Measurements from ENCODE around the gene GATA3. TPM values are rescaled to one million over a fixed set of nuclear protein-coding genes. Genes with fewer than 3 reads are reported as not detected.

GATA3 gene
- total RNA-seq, 1 donor from 2014 or later = 17.6 TPM

DNA sequence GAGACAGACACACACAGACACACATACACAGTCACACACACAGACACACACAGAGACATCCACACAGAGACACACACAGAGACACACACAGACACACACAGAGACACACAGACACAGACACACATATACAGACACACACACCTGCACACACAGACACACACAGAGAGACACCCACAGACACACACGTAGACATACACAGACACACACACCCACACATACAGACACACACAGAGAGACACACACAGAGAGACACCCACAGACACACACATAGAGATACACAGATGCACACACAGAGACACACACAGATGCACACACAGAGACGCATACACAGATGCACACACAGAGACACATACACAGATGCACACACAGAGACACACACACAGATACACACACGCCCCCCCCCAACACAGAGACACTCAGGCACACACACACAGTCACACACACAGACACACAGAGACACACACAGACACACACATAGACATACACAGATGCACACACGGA lies 58.5 kb downstream of the GATA3 start:
- Histone ChIP-seq H3K79me2 (ENCODE audit: insufficient read depth, low read length) (no peaks in the 10 kb centered on the region), H3K27ac (ENCODE audit: low read depth, low read length) (no peak overlapping the region), H4K20me1 (ENCODE audit: insufficient read depth, low read length) (no peaks in the 10 kb centered on the region), H3K9ac (ENCODE audit: low read length) (no peak overlapping the region), H3K4me2 (ENCODE audit: low read length) (no peak overlapping the region), H3K9me3 (ENCODE audit: insufficient read depth, low read depth, low read length) (no peaks in the 10 kb centered on the region), H3K36me3 (ENCODE audit: insufficient read depth, low read length) (no peaks in the 10 kb centered on the region), H2AFZ (ENCODE audit: low read depth, low read length) (no peak overlapping the region), H3K27me3 (ENCODE audit: insufficient read depth, low read length) (no peaks in the 10 kb centered on the region), H3K4me1 (ENCODE audit: insufficient read depth, low read length) (no peaks in the 10 kb centered on the region), H3K4me3 (ENCODE audit: insufficient read depth, low read depth, low read length) (no peak overlapping the region)
- no peaks in the 10 kb centered on the region for H3K4me1 Mint-ChIP-seq (ENCODE audit: low read depth, unreplicated experiment)
- no peaks in the 10 kb centered on the region for H3K36me3 Mint-ChIP-seq (ENCODE audit: low read depth, unreplicated experiment)
- FAIRE-seq (no peak), DNase-seq (ENCODE audit: low read depth) (no peak)
- peaks cover 11% of the 10 kb centered on the region for H3K27me3 Mint-ChIP-seq (ENCODE audit: low read depth, unreplicated experiment)
- H3K9me3 Mint-ChIP-seq (ENCODE audit: unreplicated experiment) = no peaks in the 10 kb centered on the region
- TF ChIP-seq EZH2 (IDR thresholded peaks at IDR 0.05; ENCODE audit: insufficient read depth, low read length) = no peak
- TF ChIP-seq, protein P1, sequence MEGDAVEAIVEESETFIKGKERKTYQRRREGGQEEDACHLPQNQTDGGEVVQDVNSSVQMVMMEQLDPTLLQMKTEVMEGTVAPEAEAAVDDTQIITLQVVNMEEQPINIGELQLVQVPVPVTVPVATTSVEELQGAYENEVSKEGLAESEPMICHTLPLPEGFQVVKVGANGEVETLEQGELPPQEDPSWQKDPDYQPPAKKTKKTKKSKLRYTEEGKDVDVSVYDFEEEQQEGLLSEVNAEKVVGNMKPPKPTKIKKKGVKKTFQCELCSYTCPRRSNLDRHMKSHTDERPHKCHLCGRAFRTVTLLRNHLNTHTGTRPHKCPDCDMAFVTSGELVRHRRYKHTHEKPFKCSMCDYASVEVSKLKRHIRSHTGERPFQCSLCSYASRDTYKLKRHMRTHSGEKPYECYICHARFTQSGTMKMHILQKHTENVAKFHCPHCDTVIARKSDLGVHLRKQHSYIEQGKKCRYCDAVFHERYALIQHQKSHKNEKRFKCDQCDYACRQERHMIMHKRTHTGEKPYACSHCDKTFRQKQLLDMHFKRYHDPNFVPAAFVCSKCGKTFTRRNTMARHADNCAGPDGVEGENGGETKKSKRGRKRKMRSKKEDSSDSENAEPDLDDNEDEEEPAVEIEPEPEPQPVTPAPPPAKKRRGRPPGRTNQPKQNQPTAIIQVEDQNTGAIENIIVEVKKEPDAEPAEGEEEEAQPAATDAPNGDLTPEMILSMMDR (IDR thresholded peaks at IDR 0.05; ENCODE audit: insufficient read depth, low read depth, low read length) = no peak
- no peak overlapping the region for H3K4me3 Mint-ChIP-seq (ENCODE audit: unreplicated experiment)
- no peak overlapping the region for H3K27ac Mint-ChIP-seq (ENCODE audit: unreplicated experiment)

DNA sequence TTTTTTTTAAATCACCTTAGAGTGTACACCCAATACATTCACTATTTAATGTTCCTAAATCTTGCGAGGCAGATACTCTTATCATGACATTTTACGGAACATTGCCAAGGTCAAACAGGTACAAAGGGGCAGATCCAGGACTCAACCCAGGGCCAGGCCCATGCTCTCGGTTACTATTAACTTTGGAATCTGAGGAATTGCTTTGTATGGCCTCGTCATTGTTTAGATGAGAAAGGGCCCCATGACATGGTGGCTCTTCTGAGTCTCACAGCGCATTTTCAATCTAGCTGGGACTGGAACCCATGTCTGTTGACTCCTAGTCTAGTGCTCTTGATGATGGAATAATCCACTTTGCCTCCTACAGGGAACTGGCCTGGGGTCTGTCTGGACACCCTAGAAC lies 59.1 kb downstream of the GATA3 start:
- H3K4me1 Mint-ChIP-seq (ENCODE audit: low read depth, unreplicated experiment) = no peaks in the 10 kb centered on the region
- H3K36me3 Mint-ChIP-seq (ENCODE audit: low read depth, unreplicated experiment) = no peaks in the 10 kb centered on the region
- DNase-seq (ENCODE audit: low read depth) (no peak), FAIRE-seq (no peak)
- Histone ChIP-seq H3K9ac (ENCODE audit: low read length) (no peak overlapping the region), H3K9me3 (ENCODE audit: insufficient read depth, low read depth, low read length) (no peaks in the 10 kb centered on the region), H3K36me3 (ENCODE audit: insufficient read depth, low read length) (no peaks in the 10 kb centered on the region), H3K4me1 (ENCODE audit: insufficient read depth, low read length) (no peaks in the 10 kb centered on the region), H4K20me1 (ENCODE audit: insufficient read depth, low read length) (no peaks in the 10 kb centered on the region), H3K27me3 (ENCODE audit: insufficient read depth, low read length) (no peaks in the 10 kb centered on the region), H3K4me2 (ENCODE audit: low read length) (no peak overlapping the region), H3K27ac (ENCODE audit: low read depth, low read length) (no peak overlapping the region), H2AFZ (ENCODE audit: low read depth, low read length) (no peak overlapping the region), H3K4me3 (ENCODE audit: insufficient read depth, low read depth, low read length) (no peak overlapping the region), H3K79me2 (ENCODE audit: insufficient read depth, low read length) (no peaks in the 10 kb centered on the region)
- no peaks in the 10 kb centered on the region for H3K9me3 Mint-ChIP-seq (ENCODE audit: unreplicated experiment)
- no peak overlapping the region for H3K4me3 Mint-ChIP-seq (ENCODE audit: unreplicated experiment)
- peaks cover 11% of the 10 kb centered on the region for H3K27me3 Mint-ChIP-seq (ENCODE audit: low read depth, unreplicated experiment)
- no peak overlapping the region for H3K27ac Mint-ChIP-seq (ENCODE audit: unreplicated experiment)
- TF ChIP-seq, protein P1 (IDR thresholded peaks at IDR 0.05; ENCODE audit: insufficient read depth, low read depth, low read length) = no peak
- TF ChIP-seq EZH2 (IDR thresholded peaks at IDR 0.05; ENCODE audit: insufficient read depth, low read length) = no peak

DNA sequence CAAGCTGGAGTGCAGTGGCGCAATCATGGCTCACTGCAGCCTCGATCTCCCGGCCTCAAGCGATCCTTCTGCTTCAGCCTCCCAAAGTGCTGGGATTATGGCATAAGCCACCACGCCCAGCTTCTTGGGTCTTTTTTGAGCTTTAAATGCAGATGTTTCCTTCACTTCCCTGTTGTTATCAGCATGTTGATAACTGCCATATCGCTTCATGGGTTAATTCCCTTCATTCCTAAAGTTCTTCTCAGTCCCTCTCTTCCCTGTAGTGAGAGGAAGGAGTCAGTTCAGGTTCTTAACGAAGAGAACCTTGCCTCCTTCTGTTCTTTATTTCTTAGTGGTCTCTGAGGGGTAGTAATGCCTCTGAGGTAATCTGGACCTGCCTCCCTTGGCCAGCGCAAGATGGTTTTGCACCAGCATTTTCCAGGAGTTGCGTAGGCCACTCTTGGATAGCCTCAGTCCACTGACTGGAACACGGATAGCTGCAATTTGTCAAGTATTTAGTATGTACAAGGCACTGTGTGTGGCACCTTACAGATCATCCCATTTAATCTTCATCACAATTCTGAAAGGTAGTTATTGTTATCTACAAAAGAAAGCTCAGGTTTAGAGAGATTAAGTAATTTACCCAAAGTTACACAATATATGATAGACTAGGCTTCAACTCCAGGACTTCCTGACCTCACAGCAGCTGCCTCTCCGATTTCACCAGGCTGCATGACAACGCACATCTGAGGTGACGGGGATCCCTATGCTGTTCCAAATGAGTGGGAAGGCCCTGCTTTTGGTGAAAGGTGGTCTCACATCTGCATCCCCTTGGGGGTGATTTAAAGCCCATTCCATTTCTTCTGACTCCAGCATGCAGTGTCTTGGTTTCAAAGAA lies 60.5 kb downstream of the GATA3 start:
- H3K4me1 ChIP-seq (ENCODE audit: insufficient read depth, low read length) = no peaks in the 10 kb centered on the region
- Mint-ChIP-seq H3K4me3 (ENCODE audit: unreplicated experiment) (no peak overlapping the region), H3K4me1 (ENCODE audit: low read depth, unreplicated experiment) (no peaks in the 10 kb centered on the region), H3K36me3 (ENCODE audit: low read depth, unreplicated experiment) (no peaks in the 10 kb centered on the region), H3K9me3 (ENCODE audit: unreplicated experiment) (no peaks in the 10 kb centered on the region), H3K27ac (ENCODE audit: unreplicated experiment) (no peak overlapping the region), H3K27me3 (ENCODE audit: low read depth, unreplicated experiment) (peaks cover 11% of the 10 kb centered on the region)
- no peak overlapping the region for H3K27ac ChIP-seq (ENCODE audit: low read depth, low read length)
- no peaks in the 10 kb centered on the region for H3K36me3 ChIP-seq (ENCODE audit: insufficient read depth, low read length)
- FAIRE-seq (no peak), DNase-seq (ENCODE audit: low read depth) (no peak)
- no peak for TF ChIP-seq EZH2 (IDR thresholded peaks at IDR 0.05; ENCODE audit: insufficient read depth, low read length)
- TF ChIP-seq, protein P1 (IDR thresholded peaks at IDR 0.05; ENCODE audit: insufficient read depth, low read depth, low read length) = no peak
- H3K4me3 ChIP-seq (ENCODE audit: insufficient read depth, low read depth, low read length) = no peak overlapping the region
- H2AFZ ChIP-seq (ENCODE audit: low read depth, low read length) = no peak overlapping the region
- no peaks in the 10 kb centered on the region for H3K9me3 ChIP-seq (ENCODE audit: insufficient read depth, low read depth, low read length)
- no peaks in the 10 kb centered on the region for H3K27me3 ChIP-seq (ENCODE audit: insufficient read depth, low read length)
- H4K20me1 ChIP-seq (ENCODE audit: insufficient read depth, low read length) = no peaks in the 10 kb centered on the region
- H3K4me2 ChIP-seq (ENCODE audit: low read length) = no peak overlapping the region
- H3K9ac ChIP-seq (ENCODE audit: low read length) = no peak overlapping the region
- no peaks in the 10 kb centered on the region for H3K79me2 ChIP-seq (ENCODE audit: insufficient read depth, low read length)
